Hepatocyte (in vitro differentiated cells): ENCODE results near the gene FLT4.

Experiments used
- EZH2 ChIP-seq: fragments of 200-600 bp; sonication (generic); IDR thresholded peaks from 2 replicates; pipeline ENCODE4 v1.6.1; 2016; ENCODE audit warnings: antibody characterized with exemption, mild to moderate bottlenecking, borderline replicate concordance
- EZH2phosphoT487 ChIP-seq: fragments of 200-600 bp; sonication (generic); IDR thresholded peaks from one replicate; pipeline ENCODE4 v1.6.1; 2018; ENCODE audit warnings: antibody characterized with exemption, mild to moderate bottlenecking, low read depth, moderate library complexity; ENCODE audit not compliant: unreplicated experiment, severe bottlenecking
- TF ChIP-seq, protein P1 (sequence below): fragments of 200-600 bp; sonication (generic); IDR thresholded peaks from 2 replicates; pipeline ENCODE4 v1.5.1; 2016; ENCODE audit warnings: antibody characterized with exemption, mild to moderate bottlenecking; ENCODE audit not compliant: poor library complexity

DNA sequence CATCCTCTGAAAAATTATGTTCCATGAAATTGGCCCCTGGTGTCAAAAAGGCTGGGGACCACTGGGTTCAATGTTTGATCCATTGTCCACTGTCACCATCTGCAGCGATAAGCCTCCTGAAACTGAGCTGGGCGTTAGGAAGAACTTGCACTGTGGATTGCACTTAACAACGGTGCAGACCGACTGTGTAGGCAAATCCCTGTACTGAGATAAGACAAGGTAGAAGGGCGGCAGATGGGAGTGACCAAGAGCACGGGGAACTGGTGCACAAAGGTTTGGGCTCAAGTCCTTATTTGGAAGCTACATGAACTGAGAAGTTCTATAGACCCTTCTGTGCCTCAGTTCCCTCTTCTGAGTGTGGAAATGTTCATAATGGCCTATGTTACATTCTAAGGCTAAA lies 41.6 kb upstream of the FLT4 start:
- TF ChIP-seq EZH2phosphoT487 (no peak), EZH2 (no peak)
- TF ChIP-seq, protein P1, sequence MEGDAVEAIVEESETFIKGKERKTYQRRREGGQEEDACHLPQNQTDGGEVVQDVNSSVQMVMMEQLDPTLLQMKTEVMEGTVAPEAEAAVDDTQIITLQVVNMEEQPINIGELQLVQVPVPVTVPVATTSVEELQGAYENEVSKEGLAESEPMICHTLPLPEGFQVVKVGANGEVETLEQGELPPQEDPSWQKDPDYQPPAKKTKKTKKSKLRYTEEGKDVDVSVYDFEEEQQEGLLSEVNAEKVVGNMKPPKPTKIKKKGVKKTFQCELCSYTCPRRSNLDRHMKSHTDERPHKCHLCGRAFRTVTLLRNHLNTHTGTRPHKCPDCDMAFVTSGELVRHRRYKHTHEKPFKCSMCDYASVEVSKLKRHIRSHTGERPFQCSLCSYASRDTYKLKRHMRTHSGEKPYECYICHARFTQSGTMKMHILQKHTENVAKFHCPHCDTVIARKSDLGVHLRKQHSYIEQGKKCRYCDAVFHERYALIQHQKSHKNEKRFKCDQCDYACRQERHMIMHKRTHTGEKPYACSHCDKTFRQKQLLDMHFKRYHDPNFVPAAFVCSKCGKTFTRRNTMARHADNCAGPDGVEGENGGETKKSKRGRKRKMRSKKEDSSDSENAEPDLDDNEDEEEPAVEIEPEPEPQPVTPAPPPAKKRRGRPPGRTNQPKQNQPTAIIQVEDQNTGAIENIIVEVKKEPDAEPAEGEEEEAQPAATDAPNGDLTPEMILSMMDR = no peak
